HFF-Myc (cell line): ENCODE measurements around the gene NAALADL2.

ENCODE experiments used
- DNase-seq: peaks from one replicate; pipeline ENCODE4 v3.0.0-alpha.2; 2011; ENCODE audit warnings: low read depth; ENCODE audit errors: extremely low read depth
- H3K4me3 ChIP-seq: replicated peaks from 2 replicates; pipeline ENCODE4 v1.5.1; 2011; ENCODE audit warnings: low read depth, mild to moderate bottlenecking, control low read depth, low read length
- TF ChIP-seq, protein P1 (sequence below): IDR thresholded peaks from 2 replicates; pipeline ENCODE4 v1.5.1; 2012; ENCODE audit warnings: mild to moderate bottlenecking, low read depth, low read length, control low read depth; ENCODE audit errors: missing control alignments

NAALADL2 gene

DNA sequence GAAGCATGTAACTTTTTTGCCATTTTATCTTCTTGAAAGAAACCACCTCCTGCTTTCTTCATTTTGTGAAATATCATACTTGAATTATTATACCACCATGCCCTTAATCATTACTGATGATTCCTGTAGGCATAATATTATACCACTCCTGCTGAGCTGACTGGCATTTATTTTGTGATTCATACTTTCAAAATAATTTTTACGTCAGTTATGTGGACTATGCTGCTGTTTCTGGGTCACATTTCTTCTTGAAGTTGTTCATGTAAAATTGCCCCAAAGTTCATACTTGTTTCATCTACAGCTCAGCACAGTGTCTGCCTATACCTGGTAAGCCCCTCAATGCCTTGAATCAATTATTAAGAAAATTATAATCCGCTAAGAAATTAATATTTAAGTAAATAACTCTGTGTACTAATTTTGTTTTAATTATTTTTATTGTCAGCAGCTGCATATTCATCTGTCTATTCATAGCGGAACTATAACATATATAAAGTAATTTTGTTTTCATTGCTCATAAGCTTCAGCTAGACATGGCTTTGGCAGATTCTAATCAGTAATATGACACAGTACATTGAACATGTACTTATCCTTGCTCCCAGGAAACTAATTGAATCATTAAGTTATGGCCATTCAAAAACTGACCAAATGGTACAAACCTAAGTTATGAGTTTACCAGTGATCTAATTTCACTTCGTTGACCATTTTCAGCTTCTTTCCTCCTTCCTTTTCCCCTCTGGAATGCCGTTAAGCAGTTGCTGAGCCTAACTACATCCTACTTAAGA, 160.0 kb downstream of the NAALADL2 start:
- DNase-seq, result no peak
- H3K4me3 ChIP-seq, result no peak overlapping the region
- TF ChIP-seq, protein P1, sequence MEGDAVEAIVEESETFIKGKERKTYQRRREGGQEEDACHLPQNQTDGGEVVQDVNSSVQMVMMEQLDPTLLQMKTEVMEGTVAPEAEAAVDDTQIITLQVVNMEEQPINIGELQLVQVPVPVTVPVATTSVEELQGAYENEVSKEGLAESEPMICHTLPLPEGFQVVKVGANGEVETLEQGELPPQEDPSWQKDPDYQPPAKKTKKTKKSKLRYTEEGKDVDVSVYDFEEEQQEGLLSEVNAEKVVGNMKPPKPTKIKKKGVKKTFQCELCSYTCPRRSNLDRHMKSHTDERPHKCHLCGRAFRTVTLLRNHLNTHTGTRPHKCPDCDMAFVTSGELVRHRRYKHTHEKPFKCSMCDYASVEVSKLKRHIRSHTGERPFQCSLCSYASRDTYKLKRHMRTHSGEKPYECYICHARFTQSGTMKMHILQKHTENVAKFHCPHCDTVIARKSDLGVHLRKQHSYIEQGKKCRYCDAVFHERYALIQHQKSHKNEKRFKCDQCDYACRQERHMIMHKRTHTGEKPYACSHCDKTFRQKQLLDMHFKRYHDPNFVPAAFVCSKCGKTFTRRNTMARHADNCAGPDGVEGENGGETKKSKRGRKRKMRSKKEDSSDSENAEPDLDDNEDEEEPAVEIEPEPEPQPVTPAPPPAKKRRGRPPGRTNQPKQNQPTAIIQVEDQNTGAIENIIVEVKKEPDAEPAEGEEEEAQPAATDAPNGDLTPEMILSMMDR, result no peak

DNA sequence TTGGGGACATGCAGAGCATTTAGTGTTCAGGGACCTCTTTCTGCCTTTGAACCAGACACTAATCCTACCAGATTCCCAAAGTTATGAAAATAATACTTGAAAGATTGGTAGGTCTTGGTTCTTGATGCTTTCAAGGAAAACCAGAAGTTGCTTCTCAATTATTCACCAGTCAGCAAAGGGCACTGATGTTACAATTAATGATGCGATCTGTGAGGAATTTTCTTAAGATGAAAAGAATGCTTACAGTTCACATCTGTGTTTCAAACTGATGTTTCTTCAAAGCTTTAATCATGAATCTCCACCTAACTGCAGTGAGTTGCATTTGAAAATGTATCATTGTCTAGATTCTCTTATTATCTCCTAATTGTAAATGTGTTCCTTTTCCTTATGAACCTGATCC, 161.0 kb downstream of the NAALADL2 start:
- H3K4me3 ChIP-seq, result no peak overlapping the region
- no peak for DNase-seq
- TF ChIP-seq, protein P1, result no peak

DNA sequence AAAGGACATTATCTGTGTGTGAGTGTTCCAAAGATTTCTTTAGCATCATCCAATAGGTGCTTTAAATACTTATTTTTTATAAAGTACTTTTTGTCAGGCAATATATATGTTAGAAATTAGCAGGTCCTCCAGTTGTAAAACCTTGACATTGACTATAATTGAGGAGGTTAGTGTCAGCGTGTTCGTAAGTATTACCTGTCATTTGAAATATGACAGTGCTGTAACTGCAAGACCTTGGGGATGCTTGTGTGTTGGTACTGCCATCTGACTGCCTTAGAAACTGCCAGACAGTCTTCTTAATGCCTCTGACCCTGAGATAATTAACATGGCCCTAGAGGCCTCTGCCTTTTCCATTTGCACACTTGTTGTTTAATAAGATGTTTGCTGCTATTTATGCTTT, 170.7 kb downstream of the NAALADL2 start:
- TF ChIP-seq, protein P1, result no peak
- DNase-seq, result no peak
- no peak overlapping the region for H3K4me3 ChIP-seq

DNA sequence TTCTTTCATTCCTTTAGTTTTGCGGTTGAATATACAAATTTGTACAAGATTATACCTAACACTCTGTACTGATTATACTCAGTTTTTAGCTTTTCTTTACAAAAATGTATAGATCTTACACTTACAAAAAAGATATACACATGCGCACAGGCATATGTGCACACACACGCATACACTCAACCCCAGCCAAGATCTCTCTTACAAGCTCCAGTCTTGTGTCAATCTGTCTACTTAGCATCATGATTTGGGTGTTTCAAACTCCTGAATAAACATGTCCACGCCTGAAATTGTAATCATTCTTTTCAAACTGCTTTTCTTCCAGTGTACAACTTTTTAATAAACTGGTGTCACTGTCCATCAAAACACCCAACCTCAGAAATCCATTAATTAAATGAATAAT, 180.7 kb downstream of the NAALADL2 start:
- no peak for DNase-seq
- no peak overlapping the region for H3K4me3 ChIP-seq
- TF ChIP-seq, protein P1, result no peak

DNA sequence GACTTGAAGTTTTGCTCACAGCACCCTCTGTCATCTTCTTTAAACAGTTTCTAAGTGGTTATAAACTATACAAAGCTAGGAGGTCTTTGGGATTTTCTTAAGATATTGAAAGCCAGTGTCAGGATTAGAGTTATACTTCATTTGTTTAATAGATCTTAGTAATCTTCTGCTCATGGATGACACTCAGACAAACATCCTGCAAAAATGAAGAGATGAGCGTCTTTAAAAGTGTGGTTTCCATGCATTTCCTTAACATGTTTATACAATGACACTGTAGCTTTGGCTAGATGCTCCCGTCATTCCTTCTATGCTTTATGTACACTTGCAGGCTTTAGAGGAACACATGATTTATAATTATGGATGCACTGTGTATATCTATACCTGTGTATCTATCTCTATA, 182.2 kb downstream of the NAALADL2 start:
- no peak for DNase-seq
- TF ChIP-seq, protein P1, result no peak
- no peak overlapping the region for H3K4me3 ChIP-seq

DNA sequence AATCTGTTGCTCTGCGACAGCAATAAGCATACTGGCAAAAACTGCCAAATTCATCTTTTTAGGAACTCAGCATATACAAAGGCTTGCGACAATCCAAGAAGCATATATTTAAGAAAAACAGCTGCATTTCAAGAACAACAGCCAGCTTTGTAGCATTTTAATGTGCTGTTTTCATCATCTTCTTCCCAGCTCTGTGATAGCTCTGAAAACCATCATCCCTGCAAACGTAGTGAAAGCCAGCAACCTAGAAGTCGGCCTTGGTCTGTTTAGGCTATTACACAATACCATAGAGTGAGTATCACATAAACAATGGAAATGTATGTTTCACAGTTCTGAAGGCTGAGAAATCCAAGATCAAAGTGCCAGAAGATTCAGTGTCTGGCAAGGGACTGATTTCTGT, 187.5 kb downstream of the NAALADL2 start:
- no peak for DNase-seq
- TF ChIP-seq, protein P1, result no peak
- no peak overlapping the region for H3K4me3 ChIP-seq

DNA sequence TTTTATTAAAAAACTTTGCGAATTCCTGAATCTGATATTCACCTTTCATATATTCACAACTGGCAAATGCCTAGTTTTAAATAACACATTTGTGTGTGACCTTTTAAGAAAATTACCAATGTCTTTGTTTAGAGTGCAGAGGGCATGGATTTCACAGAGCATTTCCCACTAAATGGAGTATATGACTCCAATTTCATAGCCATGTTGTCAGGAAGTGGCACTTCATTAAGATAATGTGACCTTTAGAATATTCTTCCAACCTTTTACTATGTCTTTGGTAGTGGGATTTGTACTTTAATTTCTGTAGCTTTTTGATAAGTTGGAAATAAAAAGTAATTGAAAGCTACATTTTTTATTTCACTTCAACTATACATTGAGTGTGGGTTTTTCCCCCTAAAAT, 188.7 kb downstream of the NAALADL2 start:
- TF ChIP-seq, protein P1, result no peak
- no peak overlapping the region for H3K4me3 ChIP-seq
- no peak for DNase-seq
